Vagina (tissue), 2 donors: ENCODE measurements around the gene NEDD8.

Experiments used
- POLR2A ChIP-seq, 2 donors: fragments of 450-650 bp; IDR thresholded peaks; one replicate each; pipeline ENCODE4 v1.6.1; 2017; ENCODE audit warnings: antibody characterized with exemption in 2 of 2, mild to moderate bottlenecking in 2 of 2, moderate library complexity in 2 of 2
- POLR2AphosphoS5 ChIP-seq, 2 donors: sonication (generic); formaldehyde crosslinking; IDR thresholded peaks; one replicate each; pipeline ENCODE4 v1.9.0; 2017; ENCODE audit warnings: antibody characterized with exemption in 2 of 2, mild to moderate bottlenecking in 2 of 2, low read depth in 1 of 2; ENCODE audit not compliant: insufficient read depth in 1 of 2
- TF ChIP-seq, protein P1 (sequence below), 3 experiments: fragments of 450-650 bp in 2 of 3; fragments of 200-600 bp in 1 of 3; sonication (generic) in 1 of 3; IDR thresholded peaks; one replicate each; pipeline ENCODE4 v1.5.1; 2017 to 2019; ENCODE audit warnings: antibody characterized with exemption in 3 of 3, mild to moderate bottlenecking in 2 of 3, moderate library complexity in 2 of 3

DNA sequence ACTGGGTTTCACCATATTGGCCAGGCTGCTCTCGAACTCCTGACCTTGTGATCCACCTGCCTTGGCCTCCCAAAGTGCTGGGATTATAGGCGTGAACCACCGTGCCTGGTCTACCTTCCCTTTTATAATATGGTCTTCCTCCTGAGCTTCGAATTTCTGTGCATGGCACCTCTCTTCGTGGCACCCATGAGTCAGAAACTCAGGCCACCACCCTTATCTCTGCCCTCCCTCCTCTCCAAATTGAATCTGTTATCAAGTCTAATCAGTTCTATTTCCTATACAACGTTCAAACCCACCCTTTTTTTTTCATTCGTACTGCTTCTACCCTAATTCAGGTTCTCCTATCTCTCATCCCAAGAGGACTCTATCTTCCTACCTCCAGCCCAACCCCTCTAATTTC is 15.3 kb upstream of the NEDD8 start:
- TF ChIP-seq, protein P1, sequence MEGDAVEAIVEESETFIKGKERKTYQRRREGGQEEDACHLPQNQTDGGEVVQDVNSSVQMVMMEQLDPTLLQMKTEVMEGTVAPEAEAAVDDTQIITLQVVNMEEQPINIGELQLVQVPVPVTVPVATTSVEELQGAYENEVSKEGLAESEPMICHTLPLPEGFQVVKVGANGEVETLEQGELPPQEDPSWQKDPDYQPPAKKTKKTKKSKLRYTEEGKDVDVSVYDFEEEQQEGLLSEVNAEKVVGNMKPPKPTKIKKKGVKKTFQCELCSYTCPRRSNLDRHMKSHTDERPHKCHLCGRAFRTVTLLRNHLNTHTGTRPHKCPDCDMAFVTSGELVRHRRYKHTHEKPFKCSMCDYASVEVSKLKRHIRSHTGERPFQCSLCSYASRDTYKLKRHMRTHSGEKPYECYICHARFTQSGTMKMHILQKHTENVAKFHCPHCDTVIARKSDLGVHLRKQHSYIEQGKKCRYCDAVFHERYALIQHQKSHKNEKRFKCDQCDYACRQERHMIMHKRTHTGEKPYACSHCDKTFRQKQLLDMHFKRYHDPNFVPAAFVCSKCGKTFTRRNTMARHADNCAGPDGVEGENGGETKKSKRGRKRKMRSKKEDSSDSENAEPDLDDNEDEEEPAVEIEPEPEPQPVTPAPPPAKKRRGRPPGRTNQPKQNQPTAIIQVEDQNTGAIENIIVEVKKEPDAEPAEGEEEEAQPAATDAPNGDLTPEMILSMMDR (IDR thresholded peaks at IDR 0.05) = no peak
- TF ChIP-seq POLR2AphosphoS5 (IDR thresholded peaks at IDR 0.05; ENCODE audit: insufficient read depth in 1 of 2, low read depth in 1 of 2) (no peak), POLR2A (IDR thresholded peaks at IDR 0.05) (no peak)
